EL (cell line): ENCODE results near the gene RIN3.
A peak's percentile ranks its signal among the peaks of the same experiment; 100 is the strongest.

Source experiments
- DNase-seq: peaks from one replicate; pipeline ENCODE4 v3.0.0-alpha.2; 2016

The RIN3 gene

DNA sequence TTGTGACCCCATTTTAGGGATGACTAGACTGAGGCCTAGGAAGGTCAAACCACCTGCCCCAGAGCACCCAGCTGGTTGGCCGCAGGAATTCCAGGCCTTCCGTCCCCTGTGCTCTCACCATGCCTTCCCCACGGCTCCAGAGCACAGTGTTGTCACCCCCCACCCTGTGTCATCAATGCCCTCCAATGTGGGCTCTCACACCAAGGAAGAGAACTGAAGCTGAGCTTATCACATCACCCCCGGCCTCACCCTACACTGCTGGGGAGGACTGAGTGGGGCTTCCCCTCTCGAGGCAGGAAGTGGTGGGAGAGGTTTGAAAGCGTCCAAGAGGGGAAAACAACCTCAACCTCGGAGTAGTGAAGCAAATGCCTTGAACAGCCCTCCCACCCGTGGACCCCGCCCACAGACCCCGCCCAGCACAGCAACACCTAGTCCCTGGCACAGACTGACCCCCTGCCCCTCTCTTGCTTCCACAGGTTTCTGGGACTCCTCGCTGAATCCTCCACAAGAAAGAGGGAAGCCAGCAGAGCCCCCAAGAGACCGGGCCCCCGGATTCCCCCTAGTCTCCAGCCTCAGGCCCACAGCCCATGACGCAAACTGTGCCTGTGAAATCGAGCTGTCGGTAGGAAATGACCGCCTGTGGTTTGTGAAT, 137.7 kb downstream of the RIN3 start:
- no peak for DNase-seq

DNA sequence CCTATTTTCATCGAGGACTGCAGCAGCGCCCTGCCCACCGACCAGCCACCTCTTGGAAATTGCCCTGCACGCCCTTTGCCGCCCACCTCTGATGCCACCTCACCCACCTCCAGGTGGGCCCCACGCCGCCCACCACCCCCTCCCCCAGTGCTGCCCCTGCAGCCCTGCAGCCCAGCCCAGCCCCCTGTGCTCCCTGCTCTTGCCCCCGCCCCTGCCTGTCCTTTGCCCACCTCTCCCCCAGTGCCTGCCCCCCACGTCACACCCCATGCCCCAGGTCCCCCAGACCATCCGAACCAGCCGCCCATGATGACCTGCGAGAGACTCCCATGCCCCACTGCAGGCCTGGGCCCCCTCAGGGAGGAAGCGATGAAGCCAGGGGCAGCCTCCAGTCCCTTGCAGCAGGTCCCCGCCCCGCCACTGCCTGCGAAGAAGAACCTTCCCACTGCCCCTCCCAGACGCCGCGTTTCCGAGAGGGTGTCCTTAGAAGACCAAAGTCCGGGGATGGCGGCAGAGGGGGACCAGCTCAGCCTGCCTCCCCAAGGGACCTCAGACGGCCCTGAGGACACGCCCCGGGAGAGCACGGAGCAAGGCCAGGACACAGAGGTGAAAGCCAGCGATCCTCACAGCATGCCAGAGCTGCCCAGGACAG, 138.3 kb downstream of the RIN3 start:
- no peak for DNase-seq

DNA sequence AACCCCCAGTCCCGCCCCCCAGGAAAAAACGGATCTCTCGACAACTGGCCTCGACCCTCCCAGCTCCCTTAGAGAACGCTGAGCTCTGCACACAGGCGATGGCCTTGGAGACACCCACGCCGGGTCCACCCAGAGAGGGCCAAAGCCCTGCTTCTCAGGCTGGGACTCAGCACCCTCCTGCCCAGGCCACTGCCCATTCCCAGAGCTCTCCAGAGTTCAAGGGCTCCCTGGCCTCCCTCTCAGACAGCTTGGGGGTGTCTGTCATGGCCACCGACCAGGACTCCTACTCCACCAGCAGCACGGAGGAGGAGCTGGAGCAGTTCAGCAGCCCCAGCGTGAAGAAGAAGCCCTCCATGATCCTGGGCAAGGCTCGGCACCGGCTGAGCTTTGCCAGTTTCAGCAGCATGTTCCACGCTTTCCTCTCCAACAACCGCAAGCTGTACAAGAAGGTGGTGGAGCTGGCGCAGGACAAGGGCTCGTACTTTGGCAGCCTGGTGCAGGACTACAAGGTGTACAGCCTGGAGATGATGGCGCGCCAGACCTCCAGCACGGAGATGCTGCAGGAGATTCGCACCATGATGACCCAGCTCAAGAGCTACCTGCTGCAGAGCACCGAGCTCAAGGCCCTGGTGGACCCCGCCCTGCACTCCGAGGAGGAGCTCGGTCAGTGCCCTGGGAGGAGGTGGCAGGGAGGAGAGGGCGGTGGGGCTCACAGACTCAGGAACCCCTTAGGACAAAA, 139.0 kb downstream of the RIN3 start:
- DNase-seq = no peak

DNA sequence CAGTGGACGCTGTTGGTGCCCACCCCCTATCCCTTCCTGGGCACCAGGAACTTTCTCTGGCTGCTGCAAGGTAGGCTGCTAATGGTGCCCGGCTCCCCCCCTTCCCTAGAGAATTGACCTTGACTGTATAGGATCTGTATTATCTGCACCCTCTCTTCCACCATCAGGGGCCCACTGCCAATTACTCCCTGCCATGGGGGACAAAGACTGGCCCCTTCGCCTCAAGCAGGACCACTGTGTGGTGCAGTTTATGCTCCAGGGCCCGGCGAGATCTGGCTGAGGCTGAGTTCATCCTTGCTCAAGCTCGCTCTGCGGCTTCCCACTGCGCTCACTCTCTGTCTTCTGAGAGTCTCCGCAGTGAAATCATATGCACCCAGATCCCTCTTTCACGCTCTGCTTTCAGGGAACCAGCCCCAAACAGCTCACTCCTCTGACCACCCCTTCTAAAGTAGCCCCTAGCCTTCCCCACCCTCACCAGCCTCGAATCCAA, 139.6 kb downstream of the RIN3 start:
- no peak for DNase-seq

DNA sequence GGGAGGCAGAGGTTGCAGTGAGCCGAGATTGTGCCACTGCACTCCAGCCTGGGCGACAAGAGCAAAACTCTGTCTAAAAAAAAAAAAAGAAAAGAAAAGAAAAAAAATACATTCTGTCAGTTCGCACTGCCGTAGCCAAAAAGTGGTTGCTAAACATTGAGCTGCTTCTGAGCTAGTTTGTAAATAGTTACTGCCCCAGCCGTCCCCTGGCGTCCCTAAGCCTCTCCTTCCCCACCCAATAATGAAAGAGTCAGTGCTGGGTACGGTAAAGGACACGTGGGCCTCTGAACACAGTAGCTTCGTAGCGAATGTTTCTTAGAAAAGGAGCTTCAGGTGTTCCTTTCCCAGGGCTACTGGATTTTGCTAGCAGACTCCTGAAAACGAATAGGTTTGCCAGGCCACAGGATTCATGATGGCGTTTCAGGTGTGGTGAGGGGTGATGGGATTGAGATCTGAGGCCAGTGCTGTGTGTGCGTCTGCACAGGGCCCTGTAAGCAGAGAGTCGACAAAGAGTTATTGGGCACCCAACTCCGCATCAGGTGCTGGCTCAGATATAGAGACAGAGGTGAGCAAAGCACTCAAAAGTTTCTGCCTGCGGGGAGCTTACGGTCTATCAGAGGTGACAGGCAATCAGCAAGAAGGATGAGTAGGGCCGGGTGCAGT, 140.8 kb downstream of the RIN3 start:
- DNase-seq = no peak

DNA sequence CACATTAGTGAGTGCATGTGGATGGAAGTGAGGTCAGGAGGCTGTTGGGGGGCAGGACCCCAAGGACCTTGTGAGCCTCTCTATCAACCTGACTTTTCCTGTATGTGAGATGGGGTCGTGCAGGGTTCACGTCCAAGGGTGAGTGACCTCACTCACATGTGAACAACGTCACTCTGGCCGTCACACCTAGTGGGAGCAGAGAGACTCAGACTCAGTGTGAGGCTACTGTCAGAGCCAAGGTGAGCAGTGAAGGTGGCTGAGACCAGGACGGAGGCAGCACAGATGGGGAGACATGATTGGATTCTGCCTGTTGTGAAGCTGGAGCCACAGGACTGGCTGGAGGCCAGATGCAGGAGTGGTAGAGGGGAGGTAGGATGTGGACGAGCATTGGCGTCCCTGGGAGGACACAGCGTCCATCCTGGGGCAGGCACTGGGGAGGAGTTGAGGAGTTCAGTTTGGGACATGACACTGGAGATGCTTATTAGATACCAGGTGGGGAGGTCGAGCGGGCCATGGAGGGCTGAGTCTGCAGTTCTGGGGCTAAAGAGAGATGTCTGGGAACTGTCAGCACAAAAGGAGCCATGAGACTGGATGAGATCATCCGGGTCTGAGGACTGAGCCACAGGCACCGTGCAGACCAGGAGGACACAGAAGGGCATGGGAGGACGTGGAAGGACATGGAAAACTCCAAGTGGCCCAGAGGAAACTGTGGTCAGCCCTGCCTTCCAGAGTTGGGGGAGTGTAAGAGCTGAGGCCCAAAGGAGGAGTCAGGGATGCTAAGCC, 142.0 kb downstream of the RIN3 start:
- no peak for DNase-seq

DNA sequence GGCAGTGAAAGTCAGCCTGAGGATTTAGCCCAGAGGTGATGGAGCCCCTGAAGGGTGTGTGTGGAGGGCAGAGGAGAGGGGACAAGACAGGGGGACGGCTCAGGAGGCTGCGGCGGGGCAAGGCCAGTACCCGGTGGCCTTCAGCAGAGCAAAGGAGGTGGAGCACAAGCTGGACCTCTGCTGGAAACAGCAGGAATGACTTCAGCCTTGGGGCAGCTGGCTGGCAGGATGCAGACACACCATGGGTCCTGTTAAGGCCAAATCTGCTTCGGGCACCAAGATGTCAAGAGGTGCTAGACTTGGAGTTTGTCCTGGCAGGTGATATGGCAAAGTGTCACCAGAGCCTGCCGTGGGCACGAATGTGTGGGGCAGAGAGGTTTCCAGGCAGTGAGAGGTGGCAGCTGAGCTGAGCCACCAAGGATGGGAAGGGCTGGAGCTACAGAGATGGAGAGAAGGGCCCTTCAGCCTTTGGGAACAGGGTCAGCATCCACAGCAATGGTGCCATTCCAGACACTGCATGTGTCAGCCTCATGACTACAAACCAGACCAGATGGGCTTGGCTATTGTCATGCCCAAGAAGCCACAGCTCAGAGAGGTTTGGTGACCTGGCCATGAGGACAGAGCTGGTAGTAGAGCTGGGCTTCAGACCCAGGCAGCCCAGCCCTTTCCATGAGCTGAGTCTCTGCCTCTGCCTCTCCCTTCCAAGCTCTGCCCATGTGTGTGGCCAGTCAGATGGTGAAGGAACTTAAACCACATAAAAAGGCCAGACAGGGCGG, 142.9 kb downstream of the RIN3 start:
- no peak for DNase-seq

DNA sequence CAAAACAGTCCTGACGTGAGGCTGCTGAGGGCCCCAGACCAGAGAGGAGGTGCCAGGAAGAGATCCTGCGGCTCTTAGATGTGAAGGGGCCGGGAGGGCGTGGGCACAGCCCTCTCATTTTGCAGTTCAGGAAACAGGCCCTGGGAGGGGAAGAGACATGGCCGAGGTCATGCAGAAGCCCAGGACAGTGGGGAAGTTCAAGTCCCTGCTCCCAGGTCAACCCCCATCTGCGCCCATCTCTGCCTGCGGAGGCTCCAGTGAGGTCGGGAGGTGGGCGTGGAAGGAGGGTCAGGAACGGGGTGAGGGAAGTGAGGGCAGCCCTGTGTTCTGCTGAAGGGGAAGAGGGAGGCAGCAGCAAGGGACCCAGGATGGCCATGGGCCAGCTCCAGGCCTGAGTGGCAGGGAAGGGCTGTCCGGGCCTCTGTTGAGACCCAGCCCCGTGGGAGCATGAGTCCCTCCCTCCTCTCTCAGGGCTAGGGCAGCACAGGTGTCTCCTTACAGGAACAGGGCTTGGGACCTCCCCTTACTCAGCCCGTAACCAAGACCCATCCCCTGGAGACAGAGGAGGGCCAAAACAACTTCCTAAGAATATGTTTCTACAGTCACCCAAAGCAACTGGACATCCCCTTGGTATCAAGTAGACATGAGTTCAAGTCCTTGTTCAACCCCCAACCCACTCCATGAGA, 144.0 kb downstream of the RIN3 start:
- no peak for DNase-seq

DNA sequence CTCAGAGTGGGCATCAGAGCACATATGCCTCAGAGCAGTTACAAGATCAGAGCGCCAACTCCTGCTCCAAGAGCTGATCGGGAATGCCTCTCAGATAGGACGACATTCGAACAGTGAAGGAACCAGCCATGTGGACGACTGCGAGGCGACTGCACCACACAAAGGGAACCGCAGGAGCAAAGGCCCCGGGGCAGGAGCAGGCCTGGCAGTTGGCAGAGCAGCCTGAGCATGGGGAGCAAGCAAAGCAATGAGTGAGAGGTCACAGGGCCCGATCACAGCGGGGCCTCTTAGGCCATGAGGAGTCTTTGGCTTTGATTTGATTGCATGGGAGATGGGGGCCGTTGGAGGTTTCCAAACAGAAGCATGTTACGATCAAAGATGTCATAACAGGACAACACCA, 144.6 kb downstream of the RIN3 start:
- no peak for DNase-seq

DNA sequence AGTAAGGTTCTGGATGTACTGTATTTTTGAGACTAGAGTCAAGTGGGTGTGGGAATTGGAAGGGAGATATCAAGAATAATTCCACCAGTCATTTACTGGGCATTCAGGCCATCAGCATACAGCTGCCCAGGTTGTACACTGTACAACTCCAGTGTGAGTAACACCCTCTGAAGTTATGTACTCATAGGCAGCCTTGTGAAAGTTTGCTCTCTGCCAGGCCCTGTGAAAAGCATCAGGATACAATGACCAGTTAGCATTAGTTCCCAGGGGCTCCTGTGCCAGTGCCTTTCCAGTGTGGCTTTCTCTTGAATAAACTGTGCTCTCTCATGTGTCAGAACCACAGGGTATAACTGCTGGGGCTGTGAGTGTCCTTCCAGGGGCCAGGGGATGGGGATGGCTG, 145.1 kb downstream of the RIN3 start:
- no peak for DNase-seq

DNA sequence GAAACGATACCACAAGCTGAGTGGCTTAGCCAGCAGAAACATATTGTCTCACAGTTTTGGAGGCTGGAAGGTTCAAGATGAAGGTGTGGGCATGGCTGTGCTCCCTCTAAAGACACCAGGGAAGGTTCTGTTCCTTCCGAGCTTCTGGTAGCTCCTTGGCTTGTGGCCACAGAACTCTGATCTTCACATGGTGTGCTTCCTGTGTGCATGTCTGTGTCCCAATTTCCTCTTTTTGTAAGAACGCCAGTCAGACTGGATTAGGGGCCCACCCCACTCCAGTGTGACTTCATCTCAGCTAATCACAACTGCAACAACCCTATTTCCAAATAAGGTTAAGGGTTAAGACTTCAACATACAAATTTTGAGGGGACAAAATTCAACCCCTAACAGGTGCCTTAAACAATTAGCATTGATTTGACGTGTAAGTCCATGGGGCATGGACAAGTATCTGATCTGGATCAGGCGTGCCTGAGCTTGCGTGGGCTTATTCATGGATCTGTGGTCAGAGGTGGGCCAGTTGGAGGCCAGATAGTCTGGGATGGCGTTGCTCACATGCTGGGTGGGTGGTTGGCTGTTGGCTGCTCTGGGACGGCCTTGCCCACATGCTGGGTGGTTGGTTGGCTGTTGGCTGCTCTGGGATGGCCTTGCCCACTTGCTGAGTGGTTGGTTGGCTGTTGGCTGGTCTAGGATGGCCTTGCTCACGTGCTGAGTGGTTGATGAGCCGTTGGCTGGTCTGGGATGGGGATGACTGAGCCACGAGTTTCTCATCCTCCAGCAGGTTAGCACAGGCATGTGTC, 146.4 kb downstream of the RIN3 start:
- no peak for DNase-seq

DNA sequence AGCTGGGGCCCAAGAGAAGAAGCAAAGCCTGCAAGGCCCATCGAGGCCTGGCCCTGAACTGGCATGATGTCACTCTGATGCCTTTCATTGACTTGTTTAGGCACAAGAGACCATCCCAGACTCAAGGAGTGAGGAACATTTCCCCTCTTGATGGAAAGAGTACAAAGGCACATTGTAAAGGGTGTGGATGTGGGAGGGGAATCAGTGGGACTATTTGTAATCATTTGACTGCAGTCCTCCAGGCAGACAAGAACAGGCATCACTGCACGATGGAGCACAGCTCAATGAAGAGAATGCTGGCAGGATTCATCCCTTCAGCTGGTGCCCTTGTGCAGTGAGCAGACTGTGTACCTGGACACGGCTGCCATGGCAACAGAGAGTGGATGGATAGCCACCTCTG, 147.0 kb downstream of the RIN3 start:
- no peak for DNase-seq

DNA sequence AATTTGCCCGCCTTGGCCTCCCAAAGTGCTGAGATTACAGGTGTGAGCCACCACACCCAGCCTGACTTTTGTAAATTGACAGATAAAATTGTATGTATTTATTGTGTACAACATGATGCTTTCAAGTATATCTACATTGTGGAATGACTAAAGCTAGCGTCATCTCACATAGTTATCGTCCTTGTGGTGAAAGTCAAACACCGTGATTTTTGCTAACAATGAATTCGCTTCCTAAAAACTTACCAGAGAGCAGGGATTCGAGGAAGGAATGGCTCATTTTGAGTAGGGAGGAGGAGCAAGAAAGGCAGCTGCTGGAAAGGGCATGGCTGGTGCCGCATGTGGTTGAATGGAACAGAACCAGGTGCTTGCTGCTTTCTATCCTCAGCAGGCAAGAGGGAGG, 149.5 kb downstream of the RIN3 start:
- DNase-seq = no peak

DNA sequence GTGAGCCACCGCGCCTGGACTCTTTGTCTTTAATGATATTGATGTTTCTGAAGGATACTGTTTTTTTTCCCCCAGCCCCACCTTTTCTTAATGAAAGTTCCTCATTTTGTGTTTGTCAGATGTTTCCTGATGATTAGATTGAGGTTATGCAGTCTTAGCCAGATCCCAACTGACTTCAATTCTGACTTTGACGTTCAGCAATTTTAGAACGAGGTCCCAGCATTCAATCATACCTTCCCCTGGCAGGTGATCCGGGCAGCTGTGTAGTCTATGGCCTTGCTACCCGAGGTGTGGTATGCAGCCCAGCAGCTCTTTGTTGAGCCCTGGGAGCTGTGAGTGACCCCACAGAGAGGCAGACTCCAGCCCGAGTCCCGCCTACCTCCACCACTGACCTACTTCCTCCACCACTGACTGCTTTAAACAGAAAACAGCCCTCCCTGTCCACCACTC, 152.1 kb downstream of the RIN3 start:
- no peak for DNase-seq

DNA sequence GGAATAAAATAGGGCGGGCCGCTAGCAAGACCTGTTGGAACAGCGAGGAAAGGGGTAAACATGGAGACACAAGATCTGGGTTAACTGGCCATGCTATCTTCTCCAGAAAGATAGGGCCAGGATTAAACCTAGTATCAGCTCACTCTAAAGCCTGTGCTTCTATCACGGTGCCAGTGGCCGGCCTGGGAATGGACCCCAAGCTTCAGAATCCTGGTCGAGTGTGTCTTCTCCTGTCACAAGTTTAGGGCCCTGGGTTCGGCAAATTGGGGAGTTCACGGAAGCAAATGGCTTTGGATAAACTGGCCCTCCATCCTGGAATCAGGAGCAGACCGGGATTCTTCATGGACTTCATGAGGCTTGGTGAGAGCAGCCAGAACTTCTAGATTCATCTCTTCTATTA, 152.7 kb downstream of the RIN3 start:
- DNase-seq = no peak

DNA sequence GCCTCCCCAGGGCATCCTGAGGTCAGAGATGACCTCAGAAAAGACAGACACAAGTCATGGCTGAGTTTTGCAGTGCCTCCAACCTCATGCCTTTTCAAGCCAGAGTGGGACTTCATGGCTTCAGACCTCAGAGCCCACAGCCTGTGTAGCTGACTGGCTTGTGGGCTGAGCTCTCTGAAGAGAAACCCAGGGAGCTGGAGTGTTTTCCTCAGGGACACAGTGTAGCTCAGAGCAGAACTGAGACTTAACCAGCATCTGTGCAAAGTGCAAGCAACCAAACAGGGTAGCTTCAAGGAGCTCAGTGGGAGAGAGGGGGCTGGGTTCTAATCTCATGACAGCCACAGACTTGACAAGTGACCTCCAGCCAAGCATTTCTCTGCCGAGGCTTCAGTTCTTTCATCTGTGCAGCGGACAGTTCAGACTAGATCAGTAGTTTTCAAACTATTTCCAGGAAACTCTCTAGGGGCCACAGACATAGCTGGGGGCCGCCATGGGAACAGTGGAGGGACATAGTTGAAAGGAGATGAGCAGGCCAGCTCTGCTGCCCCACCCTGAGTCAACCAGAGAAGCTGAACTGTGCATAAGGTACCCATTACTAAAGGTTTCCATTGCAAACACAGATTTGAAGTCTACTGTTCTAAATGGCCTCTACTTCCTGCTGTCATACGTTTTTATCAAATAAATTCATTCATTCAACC, 154.8 kb downstream of the RIN3 start:
- no peak for DNase-seq

DNA sequence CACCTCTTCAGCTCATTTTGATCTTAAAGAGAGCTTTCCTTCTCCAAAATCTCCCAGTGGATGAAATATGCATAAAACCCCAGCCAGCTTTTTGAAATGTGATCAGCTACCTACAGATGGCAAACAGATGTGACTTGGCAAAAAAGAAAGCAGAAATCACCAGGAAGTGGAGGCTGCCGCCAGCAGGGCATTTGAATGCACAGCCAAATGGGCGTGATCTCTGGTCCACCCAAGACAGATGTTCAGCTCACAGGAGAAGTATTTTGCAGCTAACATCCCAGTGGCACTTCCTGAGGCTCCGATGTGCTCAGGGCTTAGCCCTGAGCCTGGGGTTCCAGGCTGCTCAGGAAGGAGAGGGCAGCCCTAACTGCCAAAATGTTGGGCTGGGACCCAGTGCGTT, 156.6 kb downstream of the RIN3 start:
- DNase-seq = peak; percentile 82

DNA sequence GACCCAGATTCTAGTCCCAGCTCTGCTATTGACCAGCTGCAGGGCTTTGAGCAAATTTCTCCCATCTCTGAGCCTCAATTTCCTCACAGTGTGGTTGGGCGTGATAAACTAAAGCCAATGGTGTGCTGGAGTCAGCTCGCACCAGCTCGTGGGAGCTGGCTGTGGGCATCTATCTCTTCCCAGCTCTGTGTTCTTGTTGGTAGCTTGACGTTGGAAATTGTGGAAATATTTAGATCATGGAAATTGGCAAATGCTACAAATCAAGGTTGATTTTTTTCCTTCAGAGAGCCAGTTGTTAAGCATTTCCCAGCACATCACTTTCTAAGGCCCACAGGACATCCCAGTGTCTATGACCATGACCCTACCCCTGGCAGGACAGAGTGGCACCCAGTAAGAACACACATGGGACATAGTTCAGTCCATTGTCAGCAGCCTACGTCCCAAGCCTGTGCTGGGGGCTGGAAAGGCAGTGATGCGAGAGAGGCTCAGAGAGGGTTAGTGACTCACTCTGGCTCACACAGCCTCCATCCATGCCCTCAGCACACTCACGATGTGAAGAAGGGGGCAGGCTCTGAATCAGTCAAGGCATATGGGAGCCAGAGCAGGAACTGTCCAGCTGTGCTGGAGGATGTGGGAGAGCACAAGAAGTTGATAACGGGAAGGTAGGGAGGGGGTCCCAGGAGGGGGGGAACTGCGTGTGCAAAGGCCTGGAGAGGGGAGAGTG, 157.2 kb downstream of the RIN3 start:
- peak; percentile 19 for DNase-seq

DNA sequence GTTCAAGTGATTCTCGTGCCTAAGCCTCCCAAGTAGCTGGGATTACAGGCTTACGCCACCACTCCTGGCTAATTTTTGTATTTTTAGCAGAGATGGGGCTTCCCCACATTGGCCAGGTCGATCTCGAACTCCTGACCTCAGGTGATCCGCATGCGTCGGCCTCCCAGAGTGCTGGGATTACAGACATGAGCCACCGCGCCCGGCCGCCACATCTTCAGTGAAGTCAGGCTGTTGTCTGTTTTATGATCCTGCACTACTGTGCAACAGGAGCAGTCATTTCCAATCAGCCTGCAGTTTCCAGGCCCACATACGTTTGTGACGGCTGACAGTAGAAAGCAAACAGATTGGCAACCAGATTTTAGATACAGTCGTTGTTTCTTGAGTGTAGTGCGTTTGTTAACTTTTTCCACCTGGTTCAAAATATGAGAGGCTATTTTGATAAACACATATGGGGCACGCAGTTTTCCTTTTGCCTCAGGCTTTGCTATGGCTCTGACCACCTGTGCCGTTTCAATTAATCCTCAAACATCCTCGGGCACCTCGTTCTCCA, 160.1 kb downstream of the RIN3 start:
- no peak for DNase-seq
